Breast epithelium (tissue), 3 donors: ENCODE measurements around the gene RAPH1.

Source experiments
- CTCF ChIP-seq, 3 donors: fragments of 450-650 bp; IDR thresholded peaks; one replicate each; pipeline ENCODE4 v1.5.1; 2016 to 2017; ENCODE audit warnings: antibody characterized with exemption in 3 of 3, mild to moderate bottlenecking in 3 of 3, moderate library complexity in 3 of 3
- POLR2A ChIP-seq: fragments of 450-650 bp; IDR thresholded peaks from one replicate; pipeline ENCODE4 v1.6.1; 2016; ENCODE audit warnings: antibody characterized with exemption, mild to moderate bottlenecking, moderate library complexity

DNA sequence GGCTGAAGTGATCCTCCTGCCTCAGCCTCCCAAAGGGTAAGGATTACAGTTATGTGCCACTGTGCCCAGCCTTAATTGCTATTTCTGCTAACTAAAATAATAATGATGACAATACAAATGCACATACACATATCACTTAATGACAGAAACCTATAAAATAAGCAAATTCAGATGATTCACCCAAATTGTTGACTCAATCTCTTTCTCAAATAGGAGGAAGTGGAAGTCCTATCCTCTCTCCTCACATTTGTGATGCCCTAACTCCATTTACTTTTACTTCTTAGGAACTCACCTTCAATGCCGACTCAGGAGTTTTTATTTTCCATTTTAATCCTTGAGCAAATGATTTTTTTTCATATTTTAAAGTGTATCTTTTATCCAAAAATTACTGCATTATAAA lies 24.5 kb upstream of the RAPH1 start:
- TF ChIP-seq CTCF (IDR thresholded peaks at IDR 0.05): no peak
- TF ChIP-seq POLR2A: no peak
